HG03558 (cell line): Measurements from ENCODE around the gene TAS2R13.

Experiments used
- ATAC-seq: cut with Tn5 transposase; IDR thresholded peaks from one replicate; pipeline ENCODE4 v1.9.1; 2021; ENCODE audit warnings: moderate number of reproducible peaks; ENCODE audit not compliant: unreplicated experiment; ENCODE audit errors: extremely low read depth

The TAS2R13 gene, protein sequence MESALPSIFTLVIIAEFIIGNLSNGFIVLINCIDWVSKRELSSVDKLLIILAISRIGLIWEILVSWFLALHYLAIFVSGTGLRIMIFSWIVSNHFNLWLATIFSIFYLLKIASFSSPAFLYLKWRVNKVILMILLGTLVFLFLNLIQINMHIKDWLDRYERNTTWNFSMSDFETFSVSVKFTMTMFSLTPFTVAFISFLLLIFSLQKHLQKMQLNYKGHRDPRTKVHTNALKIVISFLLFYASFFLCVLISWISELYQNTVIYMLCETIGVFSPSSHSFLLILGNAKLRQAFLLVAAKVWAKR

DNA sequence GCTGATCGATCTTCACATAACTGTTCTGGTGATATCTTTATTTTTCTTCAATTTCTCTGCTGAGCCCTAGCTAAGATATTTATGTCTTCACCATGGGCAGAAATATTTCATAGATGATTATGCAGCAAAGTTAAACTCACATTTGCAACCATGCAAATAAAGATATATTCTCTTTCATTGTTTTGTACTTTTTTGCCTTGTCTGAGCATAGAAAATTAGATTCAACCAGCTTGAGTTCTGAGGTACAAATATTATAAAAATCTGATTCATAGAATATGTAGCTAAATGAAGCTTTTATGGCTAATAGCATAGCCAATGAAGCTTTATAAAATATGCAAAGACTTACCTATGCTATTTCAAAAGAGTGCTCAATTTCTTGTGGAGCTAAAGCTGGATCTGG is at the start of gene TAS2R13:
Gene TAS2R13, minus strand, starts transcription at position 101 of the 400 bp plus-strand sequence. CDS start 264 bp downstream, outside the sequence.
- no peak for ATAC-seq

DNA sequence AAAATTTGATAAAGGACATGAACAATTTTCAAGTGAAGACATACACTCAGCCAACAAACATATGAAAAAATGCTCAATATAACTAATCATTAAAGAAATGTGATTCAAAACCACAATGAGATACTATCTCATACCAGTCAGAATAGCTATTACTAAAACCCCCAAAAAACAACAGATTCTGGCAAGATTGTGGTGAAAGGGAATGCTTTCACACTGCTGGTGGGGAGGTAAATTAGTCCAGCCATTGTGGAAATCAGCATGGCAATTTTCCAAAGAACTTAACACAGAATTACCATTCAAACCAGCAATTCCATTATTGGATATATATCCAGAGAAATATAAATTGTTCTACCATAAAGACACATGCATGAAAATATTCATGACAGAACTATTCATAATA is 48.4 kb upstream of the TAS2R13 start:
- ATAC-seq = no peak

- ATAC-seq = no peak
Measured at GRCh38 chr12:10956085-10956484, 46.7 kb upstream of the TAS2R13 start.

DNA sequence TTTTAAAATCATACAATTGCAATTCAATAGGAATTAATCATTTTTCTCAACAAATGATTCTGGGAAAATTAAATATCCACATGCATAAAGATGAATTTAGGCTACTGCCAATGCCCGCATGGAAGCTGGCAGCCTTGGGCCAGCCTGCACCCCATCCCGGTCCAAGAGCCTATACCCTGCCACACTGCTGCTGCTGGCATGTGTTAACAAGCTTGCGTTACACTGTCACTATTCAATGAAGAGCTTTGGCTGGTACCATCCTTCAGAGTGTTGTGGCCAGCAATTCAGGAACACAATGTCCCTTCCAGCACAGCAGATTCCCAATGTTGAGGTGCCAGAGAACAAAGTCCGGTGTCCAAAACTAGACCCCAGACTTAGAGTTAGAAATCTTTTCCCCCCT is 43.3 kb upstream of the TAS2R13 start:
- no peak for ATAC-seq

DNA sequence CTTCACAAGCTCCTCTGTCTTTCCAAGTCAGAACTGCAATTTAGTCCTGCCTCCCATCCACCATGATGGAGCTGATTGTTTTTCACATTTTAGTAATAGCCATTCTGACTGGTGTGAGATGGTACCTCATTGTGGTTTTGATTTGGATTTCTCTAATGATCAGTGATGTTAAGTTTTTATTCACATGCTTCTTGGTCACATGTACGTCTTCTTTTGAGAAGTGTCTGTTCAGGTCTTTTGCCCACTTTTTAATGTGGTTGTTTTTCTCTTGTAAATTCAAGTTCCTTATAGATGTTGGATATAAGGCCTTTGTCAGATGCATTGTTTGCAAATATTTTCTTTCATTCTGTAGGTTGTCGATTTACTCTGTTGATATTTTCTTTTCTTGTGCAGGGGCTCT is 33.8 kb upstream of the TAS2R13 start:
- ATAC-seq = no peak

DNA sequence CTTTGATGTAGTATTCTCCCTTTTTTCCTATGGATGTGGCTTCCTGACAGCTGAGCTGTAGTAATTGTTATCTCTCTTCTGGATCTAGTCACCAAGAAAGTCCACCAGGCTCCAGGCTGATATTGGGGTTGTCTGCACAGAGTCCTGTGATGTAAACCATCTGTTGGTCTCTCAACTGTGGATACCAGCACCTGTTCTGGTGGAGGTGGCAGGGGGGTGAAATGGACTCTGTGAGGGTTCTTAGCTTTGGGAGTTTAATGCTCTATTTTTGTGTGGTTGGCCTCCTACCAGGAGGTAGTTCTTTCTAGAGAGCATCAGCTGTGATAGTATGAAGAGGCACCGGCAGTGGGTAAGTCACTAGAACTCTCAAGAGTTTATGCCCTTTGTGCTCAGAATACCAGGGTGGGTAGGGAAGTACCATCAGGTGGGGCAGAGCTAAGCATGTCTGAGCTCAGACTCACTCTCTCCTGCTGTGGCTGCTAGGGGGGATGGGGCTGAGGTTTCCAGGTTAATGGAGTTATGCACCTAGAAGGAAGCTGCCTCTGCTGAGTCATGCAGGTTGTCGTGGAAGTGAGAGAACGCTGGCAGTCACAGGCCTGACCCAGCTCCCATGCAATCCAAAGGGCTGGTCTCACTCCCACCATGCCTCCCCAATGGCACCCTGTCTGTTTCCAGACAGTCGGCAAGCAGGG is 32.7 kb upstream of the TAS2R13 start:
- ATAC-seq = no peak

GRCh38 chr12:10941369-10941768 is 32.0 kb upstream of the TAS2R13 start:
- no peak for ATAC-seq

DNA sequence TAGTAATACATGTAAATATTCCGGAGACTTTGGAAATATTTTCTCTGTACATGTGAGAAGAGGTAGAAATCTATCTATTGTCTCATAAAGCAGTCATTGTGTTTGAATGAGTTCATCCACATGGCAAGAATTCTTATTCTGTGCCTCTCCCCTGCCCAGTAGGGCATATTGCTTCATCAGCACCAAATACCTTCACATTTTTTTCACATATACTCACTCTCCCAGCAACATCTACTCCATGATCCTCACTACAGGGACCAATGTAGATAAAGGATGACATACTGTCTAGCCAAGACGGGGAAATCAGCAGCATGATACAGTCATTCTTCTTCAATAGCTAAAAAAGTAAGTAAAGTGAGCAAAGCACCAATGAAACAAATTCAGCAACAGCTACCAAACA is 31.0 kb upstream of the TAS2R13 start:
- no peak for ATAC-seq

DNA sequence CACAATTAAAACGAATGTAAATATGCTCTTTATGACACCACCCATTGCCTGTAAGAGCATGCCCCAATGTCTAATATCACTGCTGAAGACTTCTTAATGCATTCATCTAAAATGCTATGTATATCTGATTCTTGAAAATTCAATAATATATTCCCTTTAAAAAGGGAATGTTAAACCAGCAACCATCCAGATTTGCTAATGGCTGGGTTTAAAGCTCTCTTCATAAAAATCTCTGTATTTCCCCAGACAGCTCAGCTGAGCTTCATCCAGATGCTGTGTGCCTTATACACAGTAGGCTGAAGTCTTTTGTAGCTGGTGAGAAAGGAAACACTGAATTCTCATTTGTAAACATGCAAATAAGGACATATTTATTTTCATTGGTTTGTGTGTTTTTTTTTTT is 29.8 kb upstream of the TAS2R13 start, which contains the start of gene TAS2R14:
Gene TAS2R14, minus strand, starts transcription at position 101 of the 400 bp plus-strand sequence. Its CDS starts 56 bp downstream, at position 45.
- ATAC-seq = no peak

DNA sequence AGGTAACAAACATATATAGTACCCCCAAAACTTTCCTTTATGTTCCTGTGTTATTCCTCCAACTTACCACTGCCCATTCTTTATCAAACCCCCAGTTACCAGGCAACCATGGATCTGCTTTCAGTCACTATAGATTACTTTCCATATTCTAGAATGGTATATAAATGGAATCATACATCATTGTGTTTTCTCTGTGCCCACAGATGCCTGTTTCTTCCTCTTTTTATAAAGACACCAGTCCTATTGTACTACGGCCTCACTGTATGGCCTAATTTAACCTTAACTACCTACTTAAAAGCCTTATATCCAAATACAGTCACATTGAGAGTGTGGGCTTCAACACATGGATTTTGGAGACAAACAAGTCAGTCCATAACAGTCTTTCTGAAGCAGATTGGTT is 27.1 kb upstream of the TAS2R13 start:
- no peak for ATAC-seq

DNA sequence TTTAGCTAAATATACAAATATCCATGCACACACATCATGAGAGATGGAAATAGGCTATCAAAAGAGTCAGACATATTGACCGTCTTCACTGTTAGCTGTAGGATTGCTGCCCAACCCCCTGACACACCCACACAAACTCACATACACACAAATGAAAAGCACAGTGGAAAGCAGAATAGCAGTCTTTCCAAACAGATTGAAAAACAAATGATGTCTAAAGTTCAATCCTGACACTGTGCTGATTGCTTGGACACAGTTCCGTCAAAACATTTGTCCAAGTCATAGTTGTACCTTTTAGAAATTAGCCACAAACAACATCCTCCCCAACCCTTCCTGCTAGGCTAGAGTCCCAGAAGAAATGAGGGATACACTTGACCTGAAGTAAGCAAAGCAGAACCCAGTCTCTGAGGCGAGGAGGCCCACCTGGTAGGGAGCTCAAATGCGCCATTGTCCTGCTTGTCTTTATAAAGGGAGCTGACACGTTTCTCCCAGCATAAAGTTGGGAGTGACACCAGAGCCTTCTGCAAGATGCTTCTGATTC is 19.5 kb upstream of the TAS2R13 start, which contains the start of gene PRH2:
Gene PRH2, plus strand, starts transcription at position 491 of the 541 bp plus-strand sequence. Its CDS starts 38 bp downstream, at position 529.
- ATAC-seq = no peak

DNA sequence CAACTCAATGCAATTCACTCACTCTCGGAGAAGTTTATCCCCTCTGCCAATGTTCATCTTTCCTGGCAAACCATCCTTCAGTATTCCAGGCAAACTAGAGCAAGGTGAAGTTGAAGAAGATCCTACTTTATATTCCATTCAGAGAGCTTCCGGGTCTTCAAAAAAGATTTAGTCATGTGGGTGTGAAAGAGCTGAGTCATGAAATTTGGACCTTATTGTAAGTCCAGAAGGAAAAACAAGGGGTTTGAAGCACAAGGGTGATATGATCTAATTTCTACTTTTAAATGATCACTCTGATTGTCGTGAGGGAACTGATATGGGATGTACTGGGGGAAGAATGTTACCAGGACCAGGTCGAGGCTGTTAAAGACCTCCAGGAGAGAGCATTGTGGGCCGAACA is 16.9 kb upstream of the TAS2R13 start:
- no peak for ATAC-seq

DNA sequence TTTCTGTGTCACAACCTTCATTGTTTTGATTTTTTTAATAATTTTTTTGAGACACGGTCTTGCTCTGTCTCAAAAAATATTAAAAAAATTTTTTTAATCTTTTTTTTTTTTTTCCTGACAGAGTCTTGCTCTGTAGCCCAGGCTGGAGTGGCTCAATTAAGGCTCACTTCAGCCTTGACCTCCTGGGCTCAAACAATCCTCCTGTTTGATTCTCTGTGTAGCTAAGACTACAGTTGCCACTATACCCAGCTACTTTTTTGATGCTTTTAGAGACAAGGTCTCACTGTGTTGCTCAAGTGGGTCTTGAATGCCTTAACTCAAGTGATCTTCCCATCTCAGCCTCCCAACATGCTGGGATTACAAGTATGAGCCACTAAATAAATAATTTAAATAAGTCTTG is 10.4 kb upstream of the TAS2R13 start:
- no peak for ATAC-seq

GRCh38 chr12:10910380-10910779 is 1.0 kb upstream of the TAS2R13 start:
- no peak for ATAC-seq

DNA sequence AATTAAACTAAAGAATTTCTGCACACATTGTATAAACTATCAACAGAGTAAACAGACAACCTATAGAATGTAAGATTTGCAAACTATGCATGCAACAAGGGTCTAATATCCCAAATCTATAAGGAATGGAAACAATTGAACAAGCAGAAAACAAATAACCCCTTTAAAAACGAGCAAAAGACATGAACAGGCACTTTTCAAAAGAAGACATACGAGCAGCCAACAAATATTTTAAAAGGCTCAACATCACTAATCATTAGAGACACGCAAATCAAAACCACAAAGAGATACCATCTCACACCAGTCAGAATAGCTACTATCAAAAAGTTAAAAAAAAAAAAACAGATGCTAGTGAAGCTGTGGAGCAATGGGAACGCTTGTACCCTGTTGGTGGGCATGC is 4.7 kb downstream of the TAS2R13 start:
- ATAC-seq = no peak

- no peak for ATAC-seq
Measured at GRCh38 chr12:10901427-10901826, 7.9 kb downstream of the TAS2R13 start.

GRCh38 chr12:10900972-10901371 is 8.4 kb downstream of the TAS2R13 start:
- no peak for ATAC-seq

GRCh38 chr12:10900530-10900929 is 8.8 kb downstream of the TAS2R13 start:
- no peak for ATAC-seq

- ATAC-seq = no peak
Measured at GRCh38 chr12:10896854-10897253, 12.5 kb downstream of the TAS2R13 start.

DNA sequence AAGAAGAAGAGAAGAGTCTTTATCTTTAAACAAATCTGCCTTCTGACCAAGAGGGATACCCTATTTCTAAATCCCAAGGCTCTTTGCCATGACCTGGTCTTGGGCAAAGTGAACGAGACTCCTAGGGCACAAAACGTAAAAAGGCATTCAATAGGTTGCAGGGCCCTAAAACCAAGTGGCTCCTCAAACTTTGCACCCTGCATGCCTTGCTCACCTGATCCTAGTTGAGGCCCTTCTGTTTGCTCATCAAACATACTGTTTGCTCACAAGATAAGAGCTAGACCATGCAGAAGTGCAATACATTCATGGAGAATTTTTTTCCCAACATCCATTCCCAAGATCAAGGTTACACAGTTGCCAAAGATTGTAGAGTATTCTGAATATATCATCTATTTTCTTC is 17.4 kb downstream of the TAS2R13 start:
- ATAC-seq = no peak

- ATAC-seq = no peak
Measured at GRCh38 chr12:10889226-10889625, 20.1 kb downstream of the TAS2R13 start.
